Trophoblast cell (in vitro differentiated cells and primary cell): ENCODE measurements around the gene GATA5.

Source experiments
- DNase-seq, 2 donors: peaks; one replicate each; pipeline ENCODE4 v3.0.0-alpha.2; 2016
- H2AFZ ChIP-seq: 2 replicates; pipeline ENCODE4 v1.6.1; 2013; ENCODE audit warnings: low read length, moderate library complexity, mild to moderate bottlenecking; ENCODE audit not compliant: insufficient read depth, poor library complexity
- H2AK5ac ChIP-seq: 2 replicates; pipeline ENCODE4 v1.6.1; 2013; ENCODE audit warnings: mild to moderate bottlenecking, low read length
- H2BK120ac ChIP-seq: 2 replicates; pipeline ENCODE4 v1.6.1; 2013; ENCODE audit warnings: low read length, mild to moderate bottlenecking, moderate library complexity; ENCODE audit not compliant: insufficient read depth, poor library complexity
- H2BK12ac ChIP-seq: 2 replicates; pipeline ENCODE4 v1.6.1; 2013; ENCODE audit warnings: mild to moderate bottlenecking, low read length, moderate library complexity
- H2BK5ac ChIP-seq: 2 replicates; pipeline ENCODE4 v1.6.1; 2013; ENCODE audit warnings: low read length, low read depth, moderate library complexity, mild to moderate bottlenecking; ENCODE audit not compliant: poor library complexity
- H3K14ac ChIP-seq: 2 replicates; pipeline ENCODE4 v1.6.1; 2013; ENCODE audit warnings: mild to moderate bottlenecking, low read length
- H3K18ac ChIP-seq: 2 replicates; pipeline ENCODE4 v1.6.1; 2013; ENCODE audit warnings: mild to moderate bottlenecking, low read length
- H3K23ac ChIP-seq: 2 replicates; pipeline ENCODE4 v1.6.1; 2013; ENCODE audit warnings: low read length
- H3K27ac ChIP-seq: 2 replicates; pipeline ENCODE4 v1.5.1; 2013; ENCODE audit warnings: low read depth, mild to moderate bottlenecking, inconsistent platforms, low read length, moderate library complexity
- H3K27me3 ChIP-seq: 2 replicates; pipeline ENCODE4 v1.6.1; 2013; ENCODE audit warnings: inconsistent platforms, mild to moderate bottlenecking, low read length, moderate library complexity; ENCODE audit not compliant: insufficient read depth
- H3K36me3 ChIP-seq, 2 experiments: 1 replicate in 1 of 2; 2 replicates in 1 of 2; pipeline ENCODE4 v1.6.1; 2013; ENCODE audit warnings: low read length in 2 of 2, mild to moderate bottlenecking in 2 of 2, moderate library complexity in 1 of 2; ENCODE audit not compliant: insufficient read depth in 2 of 2, control insufficient read depth in 1 of 2
- H3K4ac ChIP-seq: 2 replicates; pipeline ENCODE4 v1.6.1; 2013; ENCODE audit warnings: low read depth, mild to moderate bottlenecking, low read length, moderate library complexity
- H3K4me1 ChIP-seq, 2 experiments: 1 replicate in 1 of 2; 2 replicates in 1 of 2; pipeline ENCODE4 v1.6.1; 2013; ENCODE audit warnings: low read length in 2 of 2, mild to moderate bottlenecking in 2 of 2, moderate library complexity in 1 of 2; ENCODE audit not compliant: insufficient read depth in 2 of 2, control insufficient read depth in 1 of 2
- H3K4me2 ChIP-seq: 2 replicates; pipeline ENCODE4 v1.6.1; 2013; ENCODE audit warnings: inconsistent platforms, mild to moderate bottlenecking, low read length, moderate library complexity
- H3K4me3 ChIP-seq: 2 replicates; pipeline ENCODE4 v1.5.1; 2013; ENCODE audit warnings: mild to moderate bottlenecking, low read depth, low read length, inconsistent platforms
- H3K79me1 ChIP-seq: one replicate; pipeline ENCODE4 v1.6.1; 2013; ENCODE audit warnings: low read length
- H3K79me2 ChIP-seq: 2 replicates; pipeline ENCODE4 v1.6.1; 2013; ENCODE audit warnings: low read length, mild to moderate bottlenecking; ENCODE audit not compliant: control insufficient read depth, insufficient read depth, poor library complexity
- H3K9ac ChIP-seq: 2 replicates; pipeline ENCODE4 v1.6.1; 2013; ENCODE audit warnings: mild to moderate bottlenecking, low read length
- H3K9me3 ChIP-seq: 2 replicates; pipeline ENCODE4 v1.6.1; 2013; ENCODE audit warnings: low read depth, mild to moderate bottlenecking, control low read depth, inconsistent platforms, low read length; ENCODE audit not compliant: insufficient read depth
- H4K12ac ChIP-seq: 2 replicates; pipeline ENCODE4 v1.6.1; 2013; ENCODE audit warnings: low read depth, mild to moderate bottlenecking, low read length, moderate library complexity
- H4K8ac ChIP-seq: 2 replicates; pipeline ENCODE4 v1.6.1; 2013; ENCODE audit warnings: low read depth, mild to moderate bottlenecking, low read length, moderate library complexity
- H4K91ac ChIP-seq: one replicate; pipeline ENCODE4 v1.6.1; 2013; ENCODE audit warnings: low read depth, mild to moderate bottlenecking, low read length, moderate library complexity
- WGBS: extraction: QIAGEN DNeasy Blood & Tissue Kit; methylation state at CpG from one replicate; pipeline ENCODE4 v1.1.7; 2013; ENCODE audit warnings: missing lambda C conversion rate; ENCODE audit not compliant: insufficient read length, insufficient coverage; ENCODE audit errors: extremely low coverage; 5-methylcytosine and 5-hydroxymethylcytosine counted together

The GATA5 gene

GRCh38 chr20:62489932-62490263 is 14.1 kb upstream of the GATA5 start:
- no peak overlapping the region for H4K12ac ChIP-seq
- H2BK5ac ChIP-seq = no peak overlapping the region
- no CpG with 5 or more reads among the region's 8 CpGs for WGBS

GRCh38 chr20:62489186-62489931 is 13.6 kb upstream of the GATA5 start:
- Histone ChIP-seq H3K18ac (no peak overlapping the region), H3K9ac (no peak overlapping the region), H3K4me1 (peaks cover 7 to 11% of the 10 kb centered on the region in 2 experiments), H2AFZ (no peak overlapping the region), H3K27ac (no peak overlapping the region), H4K8ac (no peak overlapping the region), H2BK5ac (no peak overlapping the region), H3K14ac (no peak overlapping the region), H2BK120ac (no peak overlapping the region), H3K79me1 (peaks cover 3% of the 10 kb centered on the region), H2BK12ac (no peak overlapping the region), H3K27me3 (no peaks in the 10 kb centered on the region), H2AK5ac (no peak overlapping the region), H4K91ac (no peak overlapping the region), H3K23ac (no peak overlapping the region), H3K9me3 (peaks cover 9% of the 10 kb centered on the region), H3K36me3 (no peaks in the 10 kb centered on the region), H3K4me2 (no peak overlapping the region), H3K79me2 (no peaks in the 10 kb centered on the region), H3K4ac (no peak overlapping the region), H3K4me3 (no peak overlapping the region), H4K12ac (no peak overlapping the region)
- WGBS = no CpG with 5 or more reads among the region's 18 CpGs
- no peak for DNase-seq

More at GRCh38 chr20:62489932-62490263, 14.1 kb upstream of the GATA5 start:
- H3K4ac ChIP-seq = no peak overlapping the region
- no peak overlapping the region for H3K4me2 ChIP-seq
- no peak overlapping the region for H3K18ac ChIP-seq
- peaks cover 3% of the 10 kb centered on the region for H3K79me1 ChIP-seq
- H3K4me1 ChIP-seq = peaks cover 3 to 9% of the 10 kb centered on the region in 2 experiments
- H2BK120ac ChIP-seq = no peak overlapping the region
- no peaks in the 10 kb centered on the region for H3K36me3 ChIP-seq
- no peak overlapping the region for H4K8ac ChIP-seq
- H3K9me3 ChIP-seq = peaks cover 9% of the 10 kb centered on the region
- no peak overlapping the region for H3K4me3 ChIP-seq
- H3K27ac ChIP-seq = no peak overlapping the region
- no peak overlapping the region for H2AK5ac ChIP-seq
- no peak overlapping the region for H2BK12ac ChIP-seq
- H3K79me2 ChIP-seq = no peaks in the 10 kb centered on the region
- H3K27me3 ChIP-seq = no peaks in the 10 kb centered on the region
- no peak overlapping the region for H2AFZ ChIP-seq
- DNase-seq = no peak
- H3K23ac ChIP-seq = no peak overlapping the region
- H4K91ac ChIP-seq = no peak overlapping the region
- H3K9ac ChIP-seq = no peak overlapping the region
- no peak overlapping the region for H3K14ac ChIP-seq

GRCh38 chr20:62488470-62488869 is 12.7 kb upstream of the GATA5 start:
- Histone ChIP-seq H3K4ac (no peak overlapping the region), H3K79me1 (peaks cover 3% of the 10 kb centered on the region), H3K36me3 (no peaks in the 10 kb centered on the region), H4K12ac (no peak overlapping the region), H3K4me2 (no peak overlapping the region), H2BK120ac (no peak overlapping the region), H3K79me2 (no peaks in the 10 kb centered on the region), H4K8ac (no peak overlapping the region), H2BK5ac (no peak overlapping the region), H4K91ac (no peak overlapping the region), H2AK5ac (no peak overlapping the region), H3K27me3 (no peaks in the 10 kb centered on the region), H3K18ac (no peak overlapping the region), H3K23ac (no peak overlapping the region), H2BK12ac (no peak overlapping the region), H3K14ac (no peak overlapping the region), H3K4me3 (no peak overlapping the region), H3K4me1 (peaks cover 7 to 11% of the 10 kb centered on the region in 2 experiments), H3K9ac (no peak overlapping the region), H3K9me3 (peaks cover 12% of the 10 kb centered on the region), H2AFZ (no peak overlapping the region), H3K27ac (no peak overlapping the region)
- WGBS = no CpG with 5 or more reads among the region's 3 CpGs
- DNase-seq = no peak

GRCh38 chr20:62487561-62488354 is 12.0 kb upstream of the GATA5 start:
- Histone ChIP-seq H4K8ac (no peak overlapping the region), H3K79me2 (no peaks in the 10 kb centered on the region), H3K4me1 (peaks cover 7 to 13% of the 10 kb centered on the region in 2 experiments), H3K36me3 (no peaks in the 10 kb centered on the region), H3K4me3 (no peak overlapping the region), H4K91ac (no peak overlapping the region), H2AFZ (no peak overlapping the region), H2BK12ac (no peak overlapping the region), H3K9ac (no peak overlapping the region), H3K27me3 (no peaks in the 10 kb centered on the region), H3K4ac (no peak overlapping the region), H2BK120ac (no peak overlapping the region), H3K27ac (no peak overlapping the region), H2AK5ac (no peak overlapping the region), H3K23ac (no peak overlapping the region), H4K12ac (no peak overlapping the region), H3K79me1 (peaks cover 3% of the 10 kb centered on the region), H3K9me3 (peaks cover 13% of the 10 kb centered on the region), H2BK5ac (no peak overlapping the region), H3K4me2 (no peak overlapping the region), H3K18ac (no peak overlapping the region), H3K14ac (no peak overlapping the region)
- no peak for DNase-seq
- no CpG with 5 or more reads among the region's 14 CpGs for WGBS
